Left lung (tissue), 10 donors: ENCODE data around the gene LRP4. TPM values are rescaled to one million over a fixed set of nuclear protein-coding genes. Genes with fewer than 3 reads are reported as not detected.

Source experiments
- ATAC-seq: fragments of 200-7000 bp; cut with Tn5 transposase; one replicate; pipeline ENCODE4 v1.9.1; 2020; ENCODE audit warnings: moderate library complexity
- DNase-seq, 4 donors: peaks; one replicate each; pipeline ENCODE4 v3.0.0-alpha.2; 2013 to 2020
- H3K27ac ChIP-seq, 2 donors: fragments of 200-600 bp; sonication (generic) in 1 of 2; one replicate each; pipeline versions ENCODE4 v1.5.0 to v1.8.0; 2020 to 2021
- H3K27me3 ChIP-seq, 2 donors: fragments of 200-600 bp; sonication (generic) in 1 of 2; one replicate each; pipeline versions ENCODE4 v1.5.0 to v1.8.0; 2020 to 2021
- H3K36me3 ChIP-seq, 2 donors: fragments of 200-600 bp; sonication (generic) in 1 of 2; one replicate each; pipeline versions ENCODE4 v1.5.0 to v1.8.0; 2020 to 2021
- H3K4me1 ChIP-seq, 2 donors: fragments of 200-600 bp; one replicate each; pipeline ENCODE4 v1.8.0; 2021
- H3K4me3 ChIP-seq, 2 donors: fragments of 200-600 bp; sonication (generic) in 1 of 2; one replicate each; pipeline versions ENCODE4 v1.5.0 to v1.8.0; 2020 to 2021; ENCODE audit warnings: mild to moderate bottlenecking in 1 of 2
- H3K9me3 ChIP-seq, 2 donors: fragments of 200-600 bp; sonication (generic) in 1 of 2; one replicate each; pipeline versions ENCODE4 v1.5.0 to v1.8.0; 2020 to 2021
- intact Hi-C, 2 donors: fragments of 100-400 bp; cut with DNase I; formaldehyde crosslinking; loops; one replicate each; pipeline versions ENCODE4 v1.11.2 to v1.14.2; 2022
- polyA plus RNA-seq, 6 donors: library from polyadenylated mRNA; unstranded; fragments of 120-200 nt; gene quantifications; one replicate each; pipeline ENCODE4 v1.2.1, GENCODE V29; 2013; ENCODE audit not compliant: insufficient read length in 6 of 6
- total RNA-seq, 2 donors: library from RNA; stranded (reverse); fragmentation: NEBNext Ultra II Directional; extraction: Animal tissue kit (Norgen Biotek cat#: 25700); gene quantifications; one replicate each; pipeline ENCODE4 v1.2.1, GENCODE V29; 2021
- TF ChIP-seq, protein P1 (sequence below), 2 donors: fragments of 200-600 bp; sonication (generic) in 1 of 2; IDR thresholded peaks; one replicate each; pipeline versions ENCODE4 v1.5.0 to v1.8.0; 2021; ENCODE audit warnings: antibody characterized with exemption in 2 of 2
- donor health status: DM: no; HTN: yes; CAD: no.
- donor health status: DM: no; HTN: no; CAD: no.

The LRP4 gene
- total and polyA plus RNA-seq, 8 donors = 4.9 to 30.8 (median 25.6) TPM

DNA sequence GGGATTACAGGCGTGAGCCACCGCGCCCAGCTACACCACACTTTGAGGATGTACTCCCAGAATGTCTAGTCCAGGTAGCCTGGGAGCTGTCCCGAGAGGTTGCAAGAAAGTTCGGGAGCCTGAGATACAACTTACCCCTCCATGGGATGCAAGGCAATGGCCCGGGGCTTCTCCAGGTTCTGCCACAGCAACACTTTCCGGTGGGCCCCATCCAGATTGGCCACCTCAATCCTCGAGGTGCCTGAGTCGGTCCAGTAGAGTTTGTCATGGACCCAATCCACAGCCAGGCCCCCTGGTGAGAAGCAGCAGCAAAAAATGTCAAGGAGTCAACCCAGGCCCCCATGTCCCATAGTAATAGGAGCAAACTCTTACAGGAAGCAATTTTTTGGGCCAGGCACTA, 25.5 kb downstream of the LRP4 start:
- ATAC-seq (no peak), DNase-seq (no peak)
- TF ChIP-seq, protein P1, sequence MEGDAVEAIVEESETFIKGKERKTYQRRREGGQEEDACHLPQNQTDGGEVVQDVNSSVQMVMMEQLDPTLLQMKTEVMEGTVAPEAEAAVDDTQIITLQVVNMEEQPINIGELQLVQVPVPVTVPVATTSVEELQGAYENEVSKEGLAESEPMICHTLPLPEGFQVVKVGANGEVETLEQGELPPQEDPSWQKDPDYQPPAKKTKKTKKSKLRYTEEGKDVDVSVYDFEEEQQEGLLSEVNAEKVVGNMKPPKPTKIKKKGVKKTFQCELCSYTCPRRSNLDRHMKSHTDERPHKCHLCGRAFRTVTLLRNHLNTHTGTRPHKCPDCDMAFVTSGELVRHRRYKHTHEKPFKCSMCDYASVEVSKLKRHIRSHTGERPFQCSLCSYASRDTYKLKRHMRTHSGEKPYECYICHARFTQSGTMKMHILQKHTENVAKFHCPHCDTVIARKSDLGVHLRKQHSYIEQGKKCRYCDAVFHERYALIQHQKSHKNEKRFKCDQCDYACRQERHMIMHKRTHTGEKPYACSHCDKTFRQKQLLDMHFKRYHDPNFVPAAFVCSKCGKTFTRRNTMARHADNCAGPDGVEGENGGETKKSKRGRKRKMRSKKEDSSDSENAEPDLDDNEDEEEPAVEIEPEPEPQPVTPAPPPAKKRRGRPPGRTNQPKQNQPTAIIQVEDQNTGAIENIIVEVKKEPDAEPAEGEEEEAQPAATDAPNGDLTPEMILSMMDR (IDR thresholded peaks at IDR 0.05) = no peak
- no peak overlapping the region for H3K4me3 ChIP-seq
- intact Hi-C loops = loop anchor here in 1 of 2 donors (5.0 kb wide), 1 partner anchor 259 kb away; no protein-coding TSS in a partner anchor
- no peaks in the 10 kb centered on the region for H3K36me3 ChIP-seq
- no peaks in the 10 kb centered on the region for H3K9me3 ChIP-seq
- H3K27ac ChIP-seq = no peak overlapping the region
- no peaks in the 10 kb centered on the region for H3K4me1 ChIP-seq
- no peaks in the 10 kb centered on the region for H3K27me3 ChIP-seq

DNA sequence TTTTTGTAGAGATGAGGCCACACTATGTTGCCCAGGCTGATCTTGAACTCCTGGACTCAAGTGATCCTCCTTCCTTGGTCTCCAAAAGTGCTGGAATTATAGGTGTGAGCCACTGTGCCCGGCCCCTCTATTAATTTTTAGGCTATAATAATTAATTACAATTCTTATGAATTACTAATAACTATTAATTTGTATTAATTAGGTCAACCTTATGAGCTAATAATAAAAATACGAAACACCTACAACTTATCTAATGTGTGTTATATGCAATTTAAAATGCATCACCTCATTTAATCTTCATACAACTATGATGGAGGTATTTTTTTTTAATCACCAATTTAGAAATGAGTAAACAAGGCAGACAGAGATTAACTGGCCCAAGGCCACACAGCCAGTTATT, 26.2 kb downstream of the LRP4 start:
- Histone ChIP-seq H3K4me1 (no peaks in the 10 kb centered on the region), H3K27me3 (no peaks in the 10 kb centered on the region), H3K9me3 (no peaks in the 10 kb centered on the region), H3K27ac (no peak overlapping the region), H3K36me3 (no peaks in the 10 kb centered on the region), H3K4me3 (no peak overlapping the region)
- intact Hi-C loops = loop anchor here in 1 of 2 donors (5.0 kb wide), 1 partner anchor 260 kb away; no protein-coding TSS in a partner anchor
- TF ChIP-seq, protein P1 (IDR thresholded peaks at IDR 0.05) = no peak
- ATAC-seq = no peak
- DNase-seq = no peak

DNA sequence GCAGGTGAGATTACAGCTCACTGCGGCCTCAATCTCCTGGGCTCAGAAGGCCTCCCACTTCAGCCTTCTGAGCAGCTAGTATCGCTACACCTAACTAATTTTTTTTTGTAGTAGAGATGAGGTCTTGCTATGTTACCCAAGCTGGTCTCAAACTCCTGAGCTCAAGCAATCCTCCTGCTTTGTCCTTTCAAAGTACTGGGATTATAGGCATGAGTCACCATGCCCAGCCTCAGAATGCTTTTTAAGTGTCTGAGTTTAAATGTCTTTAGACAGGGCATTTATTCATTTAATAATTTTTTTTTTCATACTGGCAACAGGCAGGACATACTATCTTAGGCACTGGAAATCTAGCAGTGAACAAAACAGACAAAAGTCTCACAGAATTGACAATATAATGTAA, 27.7 kb downstream of the LRP4 start:
- no peaks in the 10 kb centered on the region for H3K9me3 ChIP-seq
- no peak for DNase-seq
- no peaks in the 10 kb centered on the region for H3K27me3 ChIP-seq
- H3K4me1 ChIP-seq = no peaks in the 10 kb centered on the region
- no peak for ATAC-seq
- intact Hi-C loops = loop anchor here in 1 of 2 donors (5.0 kb wide), 1 partner anchor 262 kb away; no protein-coding TSS in a partner anchor
- H3K36me3 ChIP-seq = no peaks in the 10 kb centered on the region
- no peak overlapping the region for H3K4me3 ChIP-seq
- TF ChIP-seq, protein P1 (IDR thresholded peaks at IDR 0.05) = no peak
- H3K27ac ChIP-seq = no peak overlapping the region

DNA sequence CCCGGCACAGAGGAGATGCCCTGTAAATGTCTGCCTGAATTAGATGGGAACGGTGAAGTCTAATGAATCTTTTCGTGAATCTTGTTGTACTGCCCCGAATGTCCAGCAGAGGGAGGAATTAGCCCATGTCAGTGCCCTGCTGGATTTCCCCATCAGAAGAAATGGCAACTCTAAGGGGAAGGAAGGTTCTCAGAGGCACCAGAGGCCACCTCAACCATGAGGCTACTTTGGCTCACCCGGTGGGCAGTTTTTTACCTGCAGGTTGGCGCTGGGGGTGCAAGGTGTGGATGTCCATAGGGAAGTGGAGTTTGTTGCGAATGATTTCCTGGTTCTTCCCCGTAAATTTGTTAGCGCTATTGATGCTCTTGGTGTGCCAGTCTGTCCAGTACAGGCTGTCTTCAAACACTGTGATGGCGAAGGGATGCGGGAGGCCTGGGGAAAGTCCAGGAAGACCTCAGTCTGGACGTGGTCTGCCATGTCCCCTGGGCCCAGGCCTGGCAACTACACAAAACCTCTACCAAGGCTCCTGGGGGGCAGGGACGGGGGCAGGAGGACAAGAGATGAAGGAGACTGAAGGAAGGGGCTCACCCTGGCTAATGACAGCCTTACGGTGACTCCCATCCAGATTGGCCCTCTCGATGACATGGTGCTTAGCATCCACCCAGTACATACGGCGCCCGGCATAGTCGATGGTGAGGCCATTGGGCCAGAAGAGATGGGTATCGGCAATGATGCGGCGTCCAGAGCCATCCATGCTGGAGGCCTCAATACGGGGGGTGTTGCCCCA, 28.5 kb downstream of the LRP4 start:
- H3K4me1 ChIP-seq = no peaks in the 10 kb centered on the region
- intact Hi-C loops = loop anchor here in 1 of 2 donors (5.0 kb wide), 2 partner anchors 262 to 272 kb away; no protein-coding TSS in a partner anchor
- no peak overlapping the region for H3K4me3 ChIP-seq
- no peaks in the 10 kb centered on the region for H3K27me3 ChIP-seq
- ATAC-seq (peak; percentile 97), DNase-seq (peak in 3 of 4 donors; percentile 58 to 78 (median 67))
- no peaks in the 10 kb centered on the region for H3K36me3 ChIP-seq
- no peaks in the 10 kb centered on the region for H3K9me3 ChIP-seq
- no peak overlapping the region for H3K27ac ChIP-seq
- TF ChIP-seq, protein P1 (IDR thresholded peaks at IDR 0.05) = peak; percentile 73 to 81

- no peak overlapping the region for H3K27ac ChIP-seq
- intact Hi-C loops = loop anchor here in 1 of 2 donors (5.0 kb wide), 1 partner anchor 273 kb away; no protein-coding TSS in a partner anchor
- H3K4me1 ChIP-seq = no peaks in the 10 kb centered on the region
- H3K4me3 ChIP-seq = no peak overlapping the region
- no peaks in the 10 kb centered on the region for H3K36me3 ChIP-seq
- TF ChIP-seq, protein P1 (IDR thresholded peaks at IDR 0.05) = no peak
- H3K27me3 ChIP-seq = no peaks in the 10 kb centered on the region
- DNase-seq (no peak), ATAC-seq (no peak)
- no peaks in the 10 kb centered on the region for H3K9me3 ChIP-seq
Measured at GRCh38 chr11:46889251-46889650, 29.1 kb downstream of the LRP4 start.
